Kidney (tissue), 14 donors: ENCODE results near the gene TNK2. TPM values are rescaled to one million over a fixed set of nuclear protein-coding genes. Genes with fewer than 3 reads are reported as not detected.

ENCODE experiments used
- DNase-seq, 5 donors: peaks; one replicate each; pipeline ENCODE4 v3.0.0-alpha.2; 2013 to 2020
- FAIRE-seq: peaks from 2 replicates; lab custom pipeline; 2012; peaks lifted over from hg19 to GRCh38; lab: Jason Lieb, UNC
- H3K27ac ChIP-seq, 2 donors: one replicate each; pipeline ENCODE4 v1.7.0; 2013; ENCODE audit warnings: low read depth in 2 of 2, low read length in 2 of 2, inconsistent platforms in 1 of 2
- H3K27me3 ChIP-seq: one replicate; pipeline ENCODE4 v1.7.1; 2013; ENCODE audit warnings: low read length, inconsistent platforms; ENCODE audit not compliant: control insufficient read depth, insufficient read depth
- H3K36me3 ChIP-seq, 3 donors: one replicate each; pipeline versions ENCODE4 v1.7.0 to v1.7.1; 2013; ENCODE audit warnings: low read length in 3 of 3, control low read depth in 1 of 3, inconsistent platforms in 1 of 3; ENCODE audit not compliant: insufficient read depth in 3 of 3, control insufficient read depth in 2 of 3
- H3K4me1 ChIP-seq, 3 donors: one replicate each; pipeline versions ENCODE4 v1.7.0 to v1.7.1; 2013; ENCODE audit warnings: low read length in 3 of 3, inconsistent platforms in 1 of 3, low read depth in 1 of 3; ENCODE audit not compliant: control insufficient read depth in 2 of 3, insufficient read depth in 2 of 3
- H3K4me3 ChIP-seq, 3 donors: one replicate each; pipeline versions ENCODE4 v1.7.0 to v1.8.1; 2013; ENCODE audit warnings: low read length in 3 of 3, control low read depth in 1 of 3, inconsistent platforms in 1 of 3
- H3K9ac ChIP-seq, 3 donors: one replicate each; pipeline versions ENCODE4 v1.7.0 to v1.7.1; 2013; ENCODE audit warnings: low read length in 3 of 3, control low read depth in 1 of 3, inconsistent platforms in 1 of 3
- H3K9me3 ChIP-seq, 3 donors: one replicate each; pipeline versions ENCODE4 v1.7.0 to v1.7.1; 2013; ENCODE audit warnings: low read length in 3 of 3, control low read depth in 1 of 3, inconsistent platforms in 1 of 3; ENCODE audit not compliant: control insufficient read depth in 2 of 3, insufficient read depth in 1 of 3
- CTCF ChIP-seq: IDR thresholded peaks from 3 replicates; pipeline ENCODE4 v1.5.1; 2012; ENCODE audit warnings: mild to moderate bottlenecking, moderate library complexity, borderline replicate concordance; ENCODE audit not compliant: insufficient read depth; ENCODE audit errors: extremely low read depth
- intact Hi-C: fragments of 100-400 bp; cut with DNase I; formaldehyde crosslinking; loops from one replicate; pipeline ENCODE4 v1.11.1; 2022
- polyA plus RNA-seq: library from polyadenylated mRNA; stranded (reverse); fragments of 350-450 nt; fragmentation: Illumina TruSeq; extraction: RNeasy Lipid Tissue Mini Kit (QIAGEN cat#74804); gene quantifications from one replicate; pipeline ENCODE4 v1.2.3, GENCODE V29; 2014; ENCODE audit warnings: low read depth, low replicate concordance; ENCODE audit not compliant: insufficient read depth
- total RNA-seq: library from RNA; stranded (reverse); fragmentation: NEBNext Ultra II Directional; extraction: Animal tissue kit (Norgen Biotek cat#: 25700); gene quantifications from one replicate; pipeline ENCODE4 v1.2.1, GENCODE V29; 2021
- donor health status: control.
- donor health status: control.
- donor health status: control.
- donor health status: control.
- donor health status: control.
- donor health status: DM: yes; HTN: yes; CAD: no.
- donor health status: Normal renal cell carcinoma (clear cell type).

The TNK2 gene
- total and polyA plus RNA-seq, 2 donors from 2014 or later: 14.7 to 42.5 TPM

- no peaks in the 10 kb centered on the region for H3K4me1 ChIP-seq
- H3K4me3 ChIP-seq: no peak overlapping the region
- no peak overlapping the region for H3K27ac ChIP-seq
- FAIRE-seq (no peak), DNase-seq (no peak)
- peaks cover 2% of the 10 kb centered on the region for H3K27me3 ChIP-seq
- no peaks in the 10 kb centered on the region for H3K36me3 ChIP-seq
- no peaks in the 10 kb centered on the region for H3K9me3 ChIP-seq
- H3K9ac ChIP-seq: no peak overlapping the region
- intact Hi-C loops: no loop called here
- TF ChIP-seq CTCF: no peak
Observed at GRCh38 chr3:195853996-195854395, 54.4 kb downstream of the TNK2 start.

- DNase-seq (peak in 1 of 5 donors; percentile 62), FAIRE-seq (no peak)
- H3K4me3 ChIP-seq: no peak overlapping the region
- no peaks in the 10 kb centered on the region for H3K4me1 ChIP-seq
- H3K9ac ChIP-seq: no peak overlapping the region
- no peaks in the 10 kb centered on the region for H3K9me3 ChIP-seq
- no peak overlapping the region for H3K27ac ChIP-seq
- intact Hi-C loops: no loop called here
- H3K36me3 ChIP-seq: no peaks in the 10 kb centered on the region
- peaks cover 2% of the 10 kb centered on the region for H3K27me3 ChIP-seq
- no peak for TF ChIP-seq CTCF
Observed at GRCh38 chr3:195853036-195853435, 55.3 kb downstream of the TNK2 start.

GRCh38 chr3:195850857-195851543, 57.4 kb downstream of the TNK2 start:
- peaks cover 2% of the 10 kb centered on the region for H3K27me3 ChIP-seq
- no peaks in the 10 kb centered on the region for H3K9me3 ChIP-seq
- TF ChIP-seq CTCF: peak; percentile 100
- FAIRE-seq (no peak), DNase-seq (peak in 4 of 5 donors; percentile 90 to 95 (median 94))
- H3K4me3 ChIP-seq: peak overlapping the region in 1 of 3 donors; percentile 15
- no peaks in the 10 kb centered on the region for H3K36me3 ChIP-seq
- H3K27ac ChIP-seq: no peak overlapping the region
- no peaks in the 10 kb centered on the region for H3K4me1 ChIP-seq
- H3K9ac ChIP-seq: peak overlapping the region in 1 of 3 donors; percentile 15
- intact Hi-C loops: no loop called here
